ACC112 (cell line): ENCODE measurements around the gene CCDC40.

Experiments
- H2AFZ ChIP-seq: fragments of 200-600 bp; sonication (generic); one replicate; pipeline ENCODE4 v1.6.0; 2017; ENCODE audit warnings: antibody characterized with exemption, low read length; ENCODE audit not compliant: unreplicated experiment
- H3K27ac ChIP-seq: fragments of 200-600 bp; sonication (generic); 2 replicates; pipeline ENCODE4 v1.5.1; 2014; ENCODE audit warnings: low read depth, mild to moderate bottlenecking, antibody characterized with exemption, low read length, moderate library complexity
- H3K27me3 ChIP-seq: fragments of 200-600 bp; sonication (generic); 2 replicates; pipeline ENCODE4 v1.6.1; 2014; ENCODE audit warnings: mild to moderate bottlenecking, antibody characterized with exemption, low read length, moderate library complexity, mixed read lengths; ENCODE audit not compliant: insufficient read depth
- H3K36me3 ChIP-seq: fragments of 200-600 bp; sonication (generic); 2 replicates; pipeline ENCODE4 v1.6.1; 2016; ENCODE audit warnings: mild to moderate bottlenecking, antibody characterized with exemption, low read length, moderate library complexity, mixed read lengths; ENCODE audit not compliant: insufficient read depth
- H3K4me1 ChIP-seq: fragments of 200-600 bp; sonication (generic); one replicate; pipeline ENCODE4 v1.6.1; 2016; ENCODE audit warnings: low read length, mixed read lengths; ENCODE audit not compliant: insufficient read depth, unreplicated experiment, control insufficient read depth
- H3K4me3 ChIP-seq: fragments of 200-600 bp; sonication (generic); 2 replicates; pipeline ENCODE4 v1.5.1; 2014; ENCODE audit warnings: mild to moderate bottlenecking, low read depth, low read length
- H3K79me2 ChIP-seq: fragments of 200-600 bp; sonication (generic); one replicate; pipeline ENCODE4 v1.6.0; 2016; ENCODE audit warnings: low read length; ENCODE audit not compliant: control insufficient read depth, unreplicated experiment, insufficient read depth

Gene CCDC40

DNA sequence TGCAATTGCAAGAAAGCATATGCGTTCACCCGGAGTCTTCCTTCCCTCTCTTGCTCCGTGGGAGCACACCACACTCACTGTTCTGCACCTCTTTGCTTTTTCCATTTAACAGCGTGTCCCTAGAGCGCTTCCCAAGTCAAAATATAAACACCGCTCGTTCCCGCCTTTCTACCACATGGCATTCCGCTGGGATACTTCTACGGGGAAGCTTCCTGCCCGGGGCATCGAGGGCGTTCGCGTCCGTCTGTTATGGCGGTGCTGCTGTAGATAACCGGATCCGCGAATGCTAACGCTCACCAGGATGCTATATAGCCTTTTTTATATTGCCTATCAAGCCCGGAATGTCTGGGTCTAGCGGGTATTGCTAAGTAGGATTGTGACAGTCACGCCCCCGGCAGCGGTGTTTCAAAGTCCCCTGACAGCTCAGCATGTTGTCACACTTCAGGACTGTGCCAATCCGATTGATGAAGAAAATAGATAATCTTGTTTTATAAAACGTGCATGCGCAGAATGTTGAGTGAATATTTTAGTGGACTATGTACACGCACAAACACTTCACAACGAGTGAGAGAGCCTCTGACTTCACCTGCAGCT lies 31.0 kb downstream of the CCDC40 start:
- no peaks in the 10 kb centered on the region for H3K36me3 ChIP-seq
- no peaks in the 10 kb centered on the region for H3K27me3 ChIP-seq
- no peak overlapping the region for H3K27ac ChIP-seq
- H3K4me1 ChIP-seq: peaks cover 31% of the 10 kb centered on the region
- no peaks in the 10 kb centered on the region for H3K79me2 ChIP-seq
- no peak overlapping the region for H3K4me3 ChIP-seq
- H2AFZ ChIP-seq: no peak overlapping the region

DNA sequence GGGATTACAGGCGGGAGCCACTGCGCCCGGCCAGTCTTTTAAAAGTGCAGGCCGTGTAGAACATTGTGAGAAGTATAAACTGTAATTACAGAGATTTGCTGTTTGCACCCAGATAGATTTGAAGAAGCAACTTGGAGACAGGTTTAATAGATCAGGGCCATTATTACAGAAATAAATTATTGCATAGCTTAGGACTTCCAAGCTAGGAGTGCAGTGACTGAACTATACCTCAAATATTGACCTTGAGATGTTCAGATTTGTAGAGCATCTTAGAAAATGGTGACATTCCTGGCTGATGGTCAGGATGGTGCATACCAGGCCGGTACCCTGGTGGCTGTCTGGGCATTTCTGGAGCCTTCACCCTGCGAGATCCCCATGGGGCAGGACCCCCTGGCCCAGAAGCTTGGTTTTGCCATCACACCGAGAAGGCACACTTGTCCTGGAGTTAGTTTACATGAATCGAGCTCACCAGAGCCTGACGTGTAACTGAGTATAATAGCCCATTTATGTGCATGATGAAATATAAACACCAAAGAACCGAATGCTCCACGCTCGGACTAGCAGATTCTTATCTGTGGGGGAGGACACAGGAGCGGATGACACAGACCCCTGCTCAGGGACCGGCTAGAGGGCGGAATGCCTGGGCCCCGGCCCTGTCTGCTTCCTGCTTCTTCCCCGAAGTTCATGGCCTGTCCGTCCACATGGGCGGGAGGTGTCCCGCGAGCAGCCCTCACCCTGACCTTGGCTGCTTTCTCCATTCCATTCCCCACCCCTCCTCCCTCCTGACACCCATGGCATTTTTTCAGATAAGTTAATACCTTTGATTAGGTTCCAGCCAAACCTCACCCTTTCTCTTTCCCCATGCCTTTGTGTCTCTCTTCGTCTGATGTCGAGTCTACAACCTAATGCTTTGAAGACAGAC lies 32.1 kb downstream of the CCDC40 start:
- Histone ChIP-seq H3K27ac (peak overlapping the region; percentile 48), H3K4me1 (peaks cover 30% of the 10 kb centered on the region), H3K36me3 (no peaks in the 10 kb centered on the region), H3K79me2 (no peaks in the 10 kb centered on the region), H2AFZ (peak overlapping the region; percentile 88), H3K27me3 (no peaks in the 10 kb centered on the region), H3K4me3 (peak overlapping the region; percentile 42)

DNA sequence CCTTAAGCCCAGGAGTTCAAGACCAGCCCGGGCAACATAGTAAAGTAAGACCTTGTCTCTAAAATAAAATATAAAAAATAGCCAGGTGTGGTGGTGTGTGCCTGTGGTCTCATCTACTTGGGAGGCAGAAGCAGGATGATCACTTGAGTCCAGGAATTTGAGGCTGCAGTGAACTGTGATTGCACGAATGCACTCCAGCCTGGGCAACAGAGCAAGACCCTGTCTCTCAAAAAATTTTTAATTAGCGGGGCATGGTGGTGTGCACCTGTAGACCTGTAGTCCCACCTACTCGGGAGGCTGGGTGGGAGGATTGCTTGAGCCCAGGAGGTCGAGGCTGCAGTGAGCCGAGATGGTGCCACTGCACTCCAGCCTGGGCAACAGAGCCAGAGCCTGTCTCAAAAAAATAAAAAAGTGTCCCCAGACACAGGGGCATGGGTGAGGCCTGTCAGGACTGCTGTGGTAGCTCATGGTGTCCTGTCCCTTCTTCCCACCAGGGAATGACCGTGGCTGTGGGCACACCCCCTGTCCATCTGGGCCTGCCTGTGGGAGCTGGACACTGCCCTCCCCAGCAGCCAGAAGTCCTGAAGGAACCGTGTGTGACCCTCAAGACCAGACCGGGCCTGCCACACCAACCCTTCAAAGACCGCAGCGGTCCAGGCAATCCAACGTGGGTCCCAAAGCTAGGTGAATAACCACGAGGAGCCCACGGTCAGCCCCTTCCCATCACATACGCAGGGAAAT lies 34.1 kb downstream of the CCDC40 start:
- Histone ChIP-seq H2AFZ (peak overlapping the region; percentile 7), H3K4me1 (peaks cover 18% of the 10 kb centered on the region), H3K27ac (peak overlapping the region; percentile 42), H3K27me3 (no peaks in the 10 kb centered on the region), H3K79me2 (no peaks in the 10 kb centered on the region), H3K4me3 (peak overlapping the region; percentile 70), H3K36me3 (no peaks in the 10 kb centered on the region)

DNA sequence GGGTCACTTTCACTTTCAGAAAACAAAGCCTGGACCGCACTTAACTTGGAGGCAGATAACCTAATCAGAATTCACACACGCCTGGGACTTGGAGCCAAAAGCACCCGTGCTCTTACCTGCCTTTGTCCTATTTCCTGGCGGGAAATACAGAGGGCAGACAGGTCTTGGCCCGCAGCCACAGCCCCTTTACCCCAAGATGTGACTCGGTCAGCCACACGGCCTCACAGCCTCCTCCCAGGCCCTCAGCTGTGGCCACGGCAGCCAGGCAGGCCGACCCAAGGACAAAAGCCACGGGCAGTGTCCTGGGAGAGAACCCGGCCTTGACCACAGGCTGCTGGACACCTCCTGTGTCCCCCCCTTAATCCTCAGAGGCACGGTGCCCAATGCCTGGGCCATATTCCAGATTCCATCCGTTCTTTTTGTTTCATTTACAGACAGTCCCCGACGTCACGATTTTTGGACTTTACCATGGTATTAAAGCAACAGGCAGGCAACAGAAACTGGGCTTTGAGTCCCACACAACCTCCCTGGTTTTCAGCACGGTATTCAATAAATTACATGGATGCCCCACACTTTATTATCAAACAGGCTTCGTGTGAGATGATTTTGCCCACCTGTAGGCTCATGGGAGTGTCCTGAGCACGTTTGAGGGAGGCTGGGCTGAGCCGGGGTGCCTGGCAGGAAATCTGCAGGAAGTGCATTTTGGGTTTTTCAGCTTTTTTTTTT lies 34.8 kb downstream of the CCDC40 start:
- H3K4me1 ChIP-seq: peaks cover 18% of the 10 kb centered on the region
- H3K79me2 ChIP-seq: no peaks in the 10 kb centered on the region
- H3K27me3 ChIP-seq: no peaks in the 10 kb centered on the region
- H3K27ac ChIP-seq: peak overlapping the region; percentile 42
- no peaks in the 10 kb centered on the region for H3K36me3 ChIP-seq
- H2AFZ ChIP-seq: peak overlapping the region; percentile 7
- peak overlapping the region; percentile 70 for H3K4me3 ChIP-seq

GRCh38 chr17:80072410-80072809 lies 36.0 kb downstream of the CCDC40 start:
- no peak overlapping the region for H3K27ac ChIP-seq
- no peak overlapping the region for H2AFZ ChIP-seq
- H3K36me3 ChIP-seq: no peaks in the 10 kb centered on the region

DNA sequence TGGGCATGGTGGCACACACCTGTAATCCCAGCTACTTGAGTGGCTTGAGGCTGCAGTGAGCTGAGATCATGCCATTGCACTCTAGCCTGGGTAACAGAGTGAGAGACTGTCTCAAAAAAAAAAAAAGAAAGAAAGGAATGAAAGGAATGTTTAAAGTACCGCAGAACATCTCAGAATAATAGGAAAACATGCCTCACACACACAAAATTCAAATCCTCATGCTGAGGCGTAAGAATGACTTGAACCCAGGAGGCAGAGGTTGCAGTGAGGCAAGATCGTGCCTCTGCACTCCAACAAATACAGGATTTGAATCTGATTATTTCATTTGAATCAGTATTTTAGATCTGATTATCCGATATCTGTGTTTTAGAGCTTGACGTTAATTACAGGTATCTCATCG lies 43.6 kb downstream of the CCDC40 start:
- Histone ChIP-seq H3K27me3 (no peaks in the 10 kb centered on the region), H3K79me2 (no peaks in the 10 kb centered on the region), H3K27ac (no peak overlapping the region), H3K4me3 (no peak overlapping the region), H3K4me1 (peaks cover 8% of the 10 kb centered on the region), H3K36me3 (no peaks in the 10 kb centered on the region), H2AFZ (no peak overlapping the region)

More at GRCh38 chr17:80072410-80072809, 36.0 kb downstream of the CCDC40 start:
- Histone ChIP-seq H3K27me3 (no peaks in the 10 kb centered on the region), H3K79me2 (no peaks in the 10 kb centered on the region), H3K4me1 (peaks cover 18% of the 10 kb centered on the region), H3K4me3 (no peak overlapping the region)

GRCh38 chr17:80081596-80081995 lies 45.2 kb downstream of the CCDC40 start:
- no peaks in the 10 kb centered on the region for H3K27me3 ChIP-seq

DNA sequence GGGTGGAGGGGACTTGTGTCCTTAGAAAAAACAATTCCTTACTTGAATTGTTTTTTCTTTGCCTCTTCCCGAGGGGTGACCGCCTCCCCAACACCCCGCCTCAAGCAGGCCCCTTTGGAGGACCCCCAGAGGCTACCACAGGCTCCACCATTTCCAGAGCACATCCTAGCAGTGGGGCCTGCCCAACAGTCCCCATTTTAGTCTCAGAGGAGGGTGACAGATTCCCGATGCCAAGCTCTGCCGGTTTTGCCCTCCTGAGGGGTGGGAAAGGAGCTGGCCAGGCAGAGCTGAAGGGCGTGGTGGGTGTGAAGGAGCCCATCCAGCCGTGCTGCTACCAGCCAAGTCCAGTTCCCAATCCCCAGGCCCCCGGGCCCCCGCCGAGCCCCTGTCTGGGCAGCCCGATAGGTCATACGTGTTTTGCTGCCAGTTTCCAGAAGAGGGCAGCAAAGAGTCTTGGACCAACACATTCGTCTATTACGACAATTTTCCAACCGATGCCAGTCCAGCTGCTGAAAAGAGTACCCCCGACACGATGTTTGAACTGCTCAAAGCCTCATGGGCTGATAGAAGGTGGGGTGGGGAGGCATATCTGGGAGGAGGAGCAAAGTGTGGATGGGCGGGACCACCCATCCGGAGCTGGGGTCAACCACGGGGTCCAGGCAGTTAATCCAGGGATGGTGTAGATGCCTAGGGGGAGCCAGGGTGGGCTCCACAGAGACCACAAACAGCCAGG lies 46.1 kb downstream of the CCDC40 start:
- Histone ChIP-seq H3K36me3 (no peaks in the 10 kb centered on the region), H3K4me3 (peak overlapping the region; percentile 57; the same call in 1 of the 2 replicates), H3K27me3 (no peaks in the 10 kb centered on the region), H3K27ac (no peak overlapping the region), H3K4me1 (peaks cover 8% of the 10 kb centered on the region), H2AFZ (peak overlapping the region; percentile 53), H3K79me2 (no peaks in the 10 kb centered on the region)

More at GRCh38 chr17:80081596-80081995, 45.2 kb downstream of the CCDC40 start:
- H3K36me3 ChIP-seq: no peaks in the 10 kb centered on the region
- H3K27ac ChIP-seq: no peak overlapping the region
- peaks cover 8% of the 10 kb centered on the region for H3K4me1 ChIP-seq
- H3K4me3 ChIP-seq: no peak overlapping the region
- H2AFZ ChIP-seq: no peak overlapping the region
- no peaks in the 10 kb centered on the region for H3K79me2 ChIP-seq

DNA sequence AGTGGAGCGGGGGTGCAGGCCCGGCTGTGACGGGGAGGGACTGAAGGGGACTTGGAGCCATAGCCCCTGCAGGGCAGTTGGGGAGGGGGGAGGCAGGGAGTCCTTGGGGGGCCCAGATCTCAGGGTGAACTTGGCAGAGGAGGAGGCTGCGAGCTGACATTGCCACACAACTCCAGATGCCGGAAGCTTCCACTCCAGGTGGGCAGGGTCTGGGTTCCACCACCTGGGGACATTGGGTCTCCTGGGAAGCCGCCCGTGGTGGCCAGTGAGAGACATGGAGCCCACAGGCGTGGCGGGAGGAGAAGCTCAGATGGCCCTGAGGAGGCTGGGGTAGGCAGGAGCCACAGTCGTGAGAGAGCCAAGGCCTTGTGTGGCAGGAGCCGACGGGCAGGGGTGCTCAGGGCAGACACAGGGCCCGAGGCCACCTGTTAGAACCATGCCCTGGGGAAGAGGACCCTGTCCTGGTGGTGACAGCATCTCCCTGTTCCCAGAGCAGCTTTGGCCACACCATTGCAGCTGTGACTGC lies 46.8 kb downstream of the CCDC40 start:
- no peaks in the 10 kb centered on the region for H3K36me3 ChIP-seq
- no peak overlapping the region for H2AFZ ChIP-seq

More for the DNA sequence above, 46.8 kb downstream of the CCDC40 start:
- H3K4me3 ChIP-seq: no peak overlapping the region
- peaks cover 8% of the 10 kb centered on the region for H3K4me1 ChIP-seq
- no peaks in the 10 kb centered on the region for H3K79me2 ChIP-seq
- no peak overlapping the region for H3K27ac ChIP-seq
- H3K27me3 ChIP-seq: no peaks in the 10 kb centered on the region
